Thyroid gland (tissue), 4 donors: Measurements from ENCODE around the gene DDR1.

Source experiments
- CTCF ChIP-seq, 6 experiments: fragments of 200-600 bp in 3 of 6; fragments of 450-650 bp in 3 of 6; sonication (generic) in 3 of 6; IDR thresholded peaks; one replicate each; pipeline ENCODE4 v1.5.1; 2016 to 2019; ENCODE audit warnings: antibody characterized with exemption in 6 of 6, mild to moderate bottlenecking in 2 of 6, inconsistent platforms in 1 of 6, moderate library complexity in 1 of 6
- POLR2A ChIP-seq, 2 donors: fragments of 450-650 bp; IDR thresholded peaks; one replicate each; pipeline ENCODE4 v1.6.1; 2017; ENCODE audit warnings: antibody characterized with exemption in 2 of 2, mild to moderate bottlenecking in 2 of 2, moderate library complexity in 1 of 2

- TF ChIP-seq POLR2A (IDR thresholded peaks at IDR 0.05) (no peak), CTCF (IDR thresholded peaks at IDR 0.05) (no peak)
Observed at GRCh38 chr6:30930506-30930905, 46.2 kb downstream of the DDR1 start.
